ENCODE results near the gene NAALADL2.

The NAALADL2 gene

DNA sequence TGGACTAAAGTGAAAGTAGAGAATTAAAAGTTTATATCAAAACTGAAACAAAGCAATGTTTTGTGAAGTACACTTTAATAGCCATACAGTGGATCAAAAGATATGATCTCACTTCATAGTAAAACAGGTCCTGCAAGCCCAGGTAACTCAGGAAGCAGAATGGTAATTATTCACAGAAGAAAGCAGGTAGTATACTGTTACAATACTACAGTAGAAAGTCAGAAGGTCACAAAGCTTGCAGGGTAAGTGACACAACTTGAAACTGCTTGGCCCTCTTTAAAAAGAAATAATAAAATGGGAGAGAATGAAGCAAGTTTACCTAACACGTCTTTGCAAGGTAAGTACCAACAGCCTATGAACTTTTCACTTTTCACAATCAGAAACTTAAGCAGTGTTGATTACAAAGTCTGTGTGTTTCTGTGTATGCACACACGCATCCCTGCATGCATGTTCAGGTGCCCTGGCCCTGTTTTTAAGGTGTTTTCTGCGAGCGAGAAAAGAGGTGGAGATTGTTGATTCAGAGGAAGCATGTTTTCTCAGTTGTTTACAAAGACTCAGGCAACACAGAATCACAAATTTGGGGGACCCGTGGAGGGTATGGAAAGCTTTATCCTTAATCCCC lies at the start of gene NAALADL2:
TSS of gene NAALADL2 (plus strand) at position 221 of the 622 bp plus-strand sequence.
- TF ChIP-seq TEAD4 (IDR thresholded peaks at IDR 0.05) (peak; percentile 21; the same call in 1 of the 2 replicates), EP300 (IDR thresholded peaks at IDR 0.05; ENCODE audit: borderline replicate concordance) (peak; percentile 49; the same call in 1 of the 2 replicates), CREB1 (IDR thresholded peaks at IDR 0.05; ENCODE audit: low read depth) (no peak), FOXM1 (IDR thresholded peaks at IDR 0.05; ENCODE audit: borderline replicate concordance, low read depth) (0 out of 2 replicates have a peak, but pooled peaks have one; percentile 57), ZBTB7A (IDR thresholded peaks at IDR 0.05; ENCODE audit: low read depth) (no peak), TCF12 (IDR thresholded peaks at IDR 0.05; ENCODE audit: low read depth) (peak; percentile 61), RAD21 (IDR thresholded peaks at IDR 0.05; ENCODE audit: low read depth) (no peak)
- TF ChIP-seq, protein P1, sequence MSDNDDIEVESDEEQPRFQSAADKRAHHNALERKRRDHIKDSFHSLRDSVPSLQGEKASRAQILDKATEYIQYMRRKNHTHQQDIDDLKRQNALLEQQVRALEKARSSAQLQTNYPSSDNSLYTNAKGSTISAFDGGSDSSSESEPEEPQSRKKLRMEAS (IDR thresholded peaks at IDR 0.05): 0 out of 2 replicates have a peak, but pooled peaks have one; percentile 37

DNA sequence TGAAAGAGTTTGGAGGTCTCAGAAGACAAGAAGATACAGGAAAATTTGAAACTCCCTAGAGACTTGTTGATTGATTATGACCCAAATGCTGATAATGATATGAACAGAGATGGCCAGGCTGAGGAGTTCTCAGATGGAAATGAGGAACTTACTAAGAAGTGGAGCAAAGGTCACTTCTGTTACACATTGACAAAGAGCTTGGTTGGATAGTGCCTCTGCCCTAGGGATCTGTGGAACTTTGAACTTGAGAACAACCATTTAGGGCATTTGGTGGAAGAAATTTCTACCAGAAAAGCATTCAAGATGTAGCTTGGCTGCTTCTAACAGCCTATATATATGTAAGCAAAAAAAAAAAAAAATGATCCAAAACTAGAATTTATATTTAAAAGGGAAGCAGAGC lies 48.9 kb upstream of the NAALADL2 start:
- no peak for TF ChIP-seq EP300 (IDR thresholded peaks at IDR 0.05; ENCODE audit: borderline replicate concordance)
- no peak for TF ChIP-seq TCF12 (IDR thresholded peaks at IDR 0.05; ENCODE audit: low read depth)
- TF ChIP-seq RAD21 (IDR thresholded peaks at IDR 0.05; ENCODE audit: low read depth): no peak
- no peak for TF ChIP-seq EGR1 (IDR thresholded peaks at IDR 0.05)
- no peak for TF ChIP-seq FOXM1 (IDR thresholded peaks at IDR 0.05; ENCODE audit: borderline replicate concordance, low read depth)
- TF ChIP-seq, protein P2, sequence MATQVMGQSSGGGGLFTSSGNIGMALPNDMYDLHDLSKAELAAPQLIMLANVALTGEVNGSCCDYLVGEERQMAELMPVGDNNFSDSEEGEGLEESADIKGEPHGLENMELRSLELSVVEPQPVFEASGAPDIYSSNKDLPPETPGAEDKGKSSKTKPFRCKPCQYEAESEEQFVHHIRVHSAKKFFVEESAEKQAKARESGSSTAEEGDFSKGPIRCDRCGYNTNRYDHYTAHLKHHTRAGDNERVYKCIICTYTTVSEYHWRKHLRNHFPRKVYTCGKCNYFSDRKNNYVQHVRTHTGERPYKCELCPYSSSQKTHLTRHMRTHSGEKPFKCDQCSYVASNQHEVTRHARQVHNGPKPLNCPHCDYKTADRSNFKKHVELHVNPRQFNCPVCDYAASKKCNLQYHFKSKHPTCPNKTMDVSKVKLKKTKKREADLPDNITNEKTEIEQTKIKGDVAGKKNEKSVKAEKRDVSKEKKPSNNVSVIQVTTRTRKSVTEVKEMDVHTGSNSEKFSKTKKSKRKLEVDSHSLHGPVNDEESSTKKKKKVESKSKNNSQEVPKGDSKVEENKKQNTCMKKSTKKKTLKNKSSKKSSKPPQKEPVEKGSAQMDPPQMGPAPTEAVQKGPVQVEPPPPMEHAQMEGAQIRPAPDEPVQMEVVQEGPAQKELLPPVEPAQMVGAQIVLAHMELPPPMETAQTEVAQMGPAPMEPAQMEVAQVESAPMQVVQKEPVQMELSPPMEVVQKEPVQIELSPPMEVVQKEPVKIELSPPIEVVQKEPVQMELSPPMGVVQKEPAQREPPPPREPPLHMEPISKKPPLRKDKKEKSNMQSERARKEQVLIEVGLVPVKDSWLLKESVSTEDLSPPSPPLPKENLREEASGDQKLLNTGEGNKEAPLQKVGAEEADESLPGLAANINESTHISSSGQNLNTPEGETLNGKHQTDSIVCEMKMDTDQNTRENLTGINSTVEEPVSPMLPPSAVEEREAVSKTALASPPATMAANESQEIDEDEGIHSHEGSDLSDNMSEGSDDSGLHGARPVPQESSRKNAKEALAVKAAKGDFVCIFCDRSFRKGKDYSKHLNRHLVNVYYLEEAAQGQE (IDR thresholded peaks at IDR 0.05; ENCODE audit: low read depth): no peak
- TF ChIP-seq NFIC (IDR thresholded peaks at IDR 0.05): no peak
- TF ChIP-seq YY1 (IDR thresholded peaks at IDR 0.05; ENCODE audit: low read depth): no peak
- no peak for TF ChIP-seq CREB1 (IDR thresholded peaks at IDR 0.05; ENCODE audit: low read depth)
- no peak for TF ChIP-seq CEBPB (IDR thresholded peaks at IDR 0.05)
- TF ChIP-seq, protein P3, sequence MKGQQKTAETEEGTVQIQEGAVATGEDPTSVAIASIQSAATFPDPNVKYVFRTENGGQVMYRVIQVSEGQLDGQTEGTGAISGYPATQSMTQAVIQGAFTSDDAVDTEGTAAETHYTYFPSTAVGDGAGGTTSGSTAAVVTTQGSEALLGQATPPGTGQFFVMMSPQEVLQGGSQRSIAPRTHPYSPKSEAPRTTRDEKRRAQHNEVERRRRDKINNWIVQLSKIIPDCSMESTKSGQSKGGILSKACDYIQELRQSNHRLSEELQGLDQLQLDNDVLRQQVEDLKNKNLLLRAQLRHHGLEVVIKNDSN (IDR thresholded peaks at IDR 0.05): no peak
- TF ChIP-seq, protein P1 (IDR thresholded peaks at IDR 0.05): no peak
- TF ChIP-seq TAF1 (IDR thresholded peaks at IDR 0.05; ENCODE audit: low read depth): no peak
- no peak for TF ChIP-seq ZBTB7A (IDR thresholded peaks at IDR 0.05; ENCODE audit: low read depth)
- no peak for TF ChIP-seq TEAD4 (IDR thresholded peaks at IDR 0.05)

DNA sequence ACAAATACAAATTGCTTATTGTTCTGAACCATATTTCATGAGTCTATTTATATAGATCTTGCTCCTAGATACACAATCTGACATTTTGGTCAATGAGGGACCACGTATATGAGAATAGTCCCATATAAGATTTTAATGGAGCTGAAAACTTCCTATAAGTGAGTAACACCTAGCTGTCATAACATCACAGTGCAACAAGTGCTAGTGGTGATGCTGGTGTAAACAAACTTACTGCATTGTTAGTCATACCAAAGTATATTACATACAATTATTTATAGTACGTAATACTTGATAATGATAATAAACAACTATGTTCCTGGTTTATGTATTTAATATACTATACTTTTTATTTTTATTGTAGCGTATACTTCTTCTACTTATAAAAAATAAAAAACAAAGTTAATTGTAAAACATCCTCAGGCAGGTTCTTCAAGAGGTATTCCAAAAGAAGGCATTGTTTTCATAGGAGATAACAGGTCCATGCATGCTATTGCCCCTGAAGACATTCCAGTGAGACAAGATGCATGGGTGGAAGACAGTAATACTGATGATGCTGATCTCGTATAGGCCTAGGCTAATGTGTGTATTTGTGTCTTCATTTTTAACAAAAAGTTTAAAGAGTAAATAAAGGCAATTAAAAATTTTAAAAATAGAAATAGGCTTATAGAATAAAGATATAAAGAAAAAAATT lies 46.8 kb upstream of the NAALADL2 start:
- TF ChIP-seq TCF12 (IDR thresholded peaks at IDR 0.05; ENCODE audit: low read depth): no peak
- TF ChIP-seq YY1 (IDR thresholded peaks at IDR 0.05; ENCODE audit: low read depth): no peak
- no peak for TF ChIP-seq ZBTB7A (IDR thresholded peaks at IDR 0.05; ENCODE audit: low read depth)

DNA sequence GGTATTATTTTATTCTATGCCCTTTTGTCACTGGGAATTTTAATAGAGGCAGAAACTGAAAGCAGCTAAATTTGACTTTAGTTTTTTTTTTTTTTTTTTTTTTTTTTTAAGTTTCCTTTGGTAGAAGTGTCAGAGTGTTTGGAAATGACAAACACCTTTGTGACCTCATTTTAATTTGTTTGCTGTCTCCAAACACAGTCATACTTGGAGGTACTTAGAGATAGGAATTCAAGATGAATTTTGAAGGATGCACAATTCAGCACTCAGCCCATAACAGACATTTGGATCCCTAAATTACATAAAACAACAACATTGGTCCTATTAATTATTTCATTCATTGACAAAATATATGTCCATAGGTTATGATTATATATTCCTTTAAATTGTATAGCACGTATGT lies 43.4 kb upstream of the NAALADL2 start:
- no peak for TF ChIP-seq TCF12 (IDR thresholded peaks at IDR 0.05; ENCODE audit: low read depth)
- TF ChIP-seq FOXM1 (IDR thresholded peaks at IDR 0.05; ENCODE audit: borderline replicate concordance, low read depth): no peak
- TF ChIP-seq CEBPB (IDR thresholded peaks at IDR 0.05): no peak
- TF ChIP-seq ZBTB7A (IDR thresholded peaks at IDR 0.05; ENCODE audit: low read depth): no peak
- TF ChIP-seq TEAD4 (IDR thresholded peaks at IDR 0.05): no peak
- TF ChIP-seq EGR1 (IDR thresholded peaks at IDR 0.05): no peak
- TF ChIP-seq YY1 (IDR thresholded peaks at IDR 0.05; ENCODE audit: low read depth): no peak
- TF ChIP-seq, protein P2 (IDR thresholded peaks at IDR 0.05; ENCODE audit: low read depth): no peak
- no peak for TF ChIP-seq CREB1 (IDR thresholded peaks at IDR 0.05; ENCODE audit: low read depth)
- TF ChIP-seq EP300 (IDR thresholded peaks at IDR 0.05; ENCODE audit: borderline replicate concordance): no peak

DNA sequence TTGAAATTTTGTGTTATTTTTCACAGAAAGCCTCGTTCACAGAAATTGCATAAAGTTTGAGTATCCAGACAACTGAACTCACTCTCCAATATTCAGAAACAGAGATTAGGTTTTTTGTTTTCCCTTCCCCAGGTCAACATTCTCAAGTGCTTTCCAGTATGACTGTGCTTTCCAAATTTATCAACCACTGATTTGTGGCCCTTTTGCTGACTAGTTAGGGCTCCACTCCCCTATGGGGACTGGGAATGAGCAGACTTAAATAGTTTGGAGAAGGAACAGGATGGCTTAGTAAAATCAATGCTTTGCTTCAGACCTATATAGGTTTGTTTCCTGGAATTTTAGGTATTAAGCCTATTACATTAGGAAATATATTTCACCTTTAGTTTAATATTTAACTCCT lies 38.2 kb upstream of the NAALADL2 start:
- TF ChIP-seq TAF1 (IDR thresholded peaks at IDR 0.05; ENCODE audit: low read depth) (no peak), FOXM1 (IDR thresholded peaks at IDR 0.05; ENCODE audit: borderline replicate concordance, low read depth) (no peak), CREB1 (IDR thresholded peaks at IDR 0.05; ENCODE audit: low read depth) (no peak), YY1 (IDR thresholded peaks at IDR 0.05; ENCODE audit: low read depth) (no peak), CEBPB (IDR thresholded peaks at IDR 0.05) (no peak), TEAD4 (IDR thresholded peaks at IDR 0.05) (no peak), EGR1 (IDR thresholded peaks at IDR 0.05) (no peak)
- TF ChIP-seq, protein P2 (IDR thresholded peaks at IDR 0.05; ENCODE audit: low read depth): no peak
- TF ChIP-seq, protein P1 (IDR thresholded peaks at IDR 0.05): no peak
